Activated naive CD4-positive, alpha-beta T cell treated with anti-CD3 and anti-CD28 coated beads for 36 hours (primary cell): ENCODE measurements around the gene ZNRF3. TPM values are rescaled to one million over a fixed set of nuclear protein-coding genes. Genes with fewer than 3 reads are reported as not detected.
"Not testable (repeated sequence)": the region's sequence is repeated elsewhere in the genome, so short reads cannot be mapped to it uniquely, and the experiment has no call there.

Source experiments
- CTCF ChIA-PET: fragments of 350-600 bp; sonication (Branson Sonifier 250); formaldehyde crosslinking; loops from one replicate; lab custom pipeline; 2021; ENCODE audit warnings: antibody characterized with exemption; lab: Charles Lee
- DNase-seq: peaks from one replicate; pipeline ENCODE4 v3.0.0-alpha.2; 2020
- H3K27ac Mint-ChIP-seq: one replicate; pipeline ENCODE4 v1.8.0; 2021; ENCODE audit warnings: mild to moderate bottlenecking, mixed read lengths
- H3K27me3 Mint-ChIP-seq: one replicate; pipeline ENCODE4 v1.8.0; 2021; ENCODE audit warnings: low read depth, mixed read lengths
- H3K36me3 Mint-ChIP-seq: one replicate; pipeline ENCODE4 v1.8.0; 2021; ENCODE audit warnings: low read depth, mixed read lengths
- H3K4me1 Mint-ChIP-seq: one replicate; pipeline ENCODE4 v1.8.0; 2021; ENCODE audit warnings: low read depth, mixed read lengths
- H3K4me3 Mint-ChIP-seq: one replicate; pipeline ENCODE4 v1.8.0; 2021; ENCODE audit warnings: mild to moderate bottlenecking, moderate library complexity, mixed read lengths
- H3K9me3 Mint-ChIP-seq: one replicate; pipeline ENCODE4 v1.8.0; 2021; ENCODE audit warnings: mixed read lengths
- intact Hi-C: fragments of 100-400 bp; cut with micrococcal nuclease; formaldehyde crosslinking; loops from one replicate; pipeline ENCODE4 v1.15.1; 2023
- total RNA-seq, 2 experiments: library from RNA; stranded (reverse); gene quantifications; one replicate each; pipeline ENCODE4 v1.2.3, GENCODE V29; 2021

ZNRF3 gene
- total RNA-seq, 2 experiments from 2014 or later: 1.6 to 2.2 TPM

- Mint-ChIP-seq H3K9me3 (no peaks in the 10 kb centered on the region), H3K4me1 (peaks cover 6% of the 10 kb centered on the region), H3K36me3 (no peaks in the 10 kb centered on the region), H3K27ac (no peak overlapping the region), H3K27me3 (peaks cover 15% of the 10 kb centered on the region), H3K4me3 (no peak overlapping the region)
- DNase-seq: no peak
- CTCF ChIA-PET: no interaction called here
- intact Hi-C loops: no loop called here
Observed at GRCh38 chr22:28999919-29000556, 116.7 kb downstream of the ZNRF3 start.

- H3K4me3 Mint-ChIP-seq: no peak overlapping the region
- H3K4me1 Mint-ChIP-seq: peaks cover 7% of the 10 kb centered on the region
- peaks cover 21% of the 10 kb centered on the region for H3K27me3 Mint-ChIP-seq
- intact Hi-C loops: no loop called here
- no peak overlapping the region for H3K27ac Mint-ChIP-seq
- CTCF ChIA-PET: no interaction called here
- DNase-seq: no peak
- H3K9me3 Mint-ChIP-seq: no peaks in the 10 kb centered on the region
- no peaks in the 10 kb centered on the region for H3K36me3 Mint-ChIP-seq
Observed at GRCh38 chr22:29000641-29001040, 117.3 kb downstream of the ZNRF3 start.

GRCh38 chr22:29002603-29003002 is 119.2 kb downstream of the ZNRF3 start:
- Mint-ChIP-seq H3K4me1 (peaks cover 7% of the 10 kb centered on the region), H3K27me3 (peaks cover 29% of the 10 kb centered on the region), H3K4me3 (no peak overlapping the region), H3K9me3 (no peaks in the 10 kb centered on the region), H3K36me3 (no peaks in the 10 kb centered on the region), H3K27ac (no peak overlapping the region)
- CTCF ChIA-PET: interaction anchor here (1.2 kb wide), 1 partner anchor 10 kb away, joined by 4 read pairs; no protein-coding TSS in a partner anchor
- DNase-seq: no peak
- intact Hi-C loops: no loop called here

- Mint-ChIP-seq H3K9me3 (no peaks in the 10 kb centered on the region), H3K27me3 (peaks cover 28% of the 10 kb centered on the region)
- CTCF ChIA-PET: interaction anchor here (0.6 kb wide), 1 partner anchor 217 kb away, joined by 3 read pairs; no protein-coding TSS in a partner anchor
Observed at GRCh38 chr22:29003552-29003951, 120.2 kb downstream of the ZNRF3 start.

GRCh38 chr22:29003975-29004646 is 120.7 kb downstream of the ZNRF3 start:
- Mint-ChIP-seq H3K27ac (no peak overlapping the region), H3K9me3 (no peaks in the 10 kb centered on the region), H3K4me1 (peaks cover 7% of the 10 kb centered on the region), H3K27me3 (peaks cover 26% of the 10 kb centered on the region), H3K4me3 (no peak overlapping the region), H3K36me3 (no peaks in the 10 kb centered on the region)
- DNase-seq: no peak
- CTCF ChIA-PET: no interaction called here
- intact Hi-C loops: no loop called here

More at GRCh38 chr22:29003552-29003951, 120.2 kb downstream of the ZNRF3 start:
- Mint-ChIP-seq H3K27ac (no peak overlapping the region), H3K4me3 (no peak overlapping the region), H3K36me3 (no peaks in the 10 kb centered on the region), H3K4me1 (peaks cover 7% of the 10 kb centered on the region)
- DNase-seq: no peak
- intact Hi-C loops: no loop called here

GRCh38 chr22:29004647-29005371 is 121.4 kb downstream of the ZNRF3 start:
- intact Hi-C loops: no loop called here
- DNase-seq: peak; percentile 12
- Mint-ChIP-seq H3K4me1 (peaks cover 7% of the 10 kb centered on the region), H3K4me3 (no peak overlapping the region), H3K9me3 (no peaks in the 10 kb centered on the region), H3K27me3 (peaks cover 26% of the 10 kb centered on the region), H3K36me3 (no peaks in the 10 kb centered on the region), H3K27ac (no peak overlapping the region)
- CTCF ChIA-PET: no interaction called here

GRCh38 chr22:29005754-29006153 is 122.4 kb downstream of the ZNRF3 start:
- peaks cover 28% of the 10 kb centered on the region for H3K27me3 Mint-ChIP-seq
- H3K4me1 Mint-ChIP-seq, H3K9me3 Mint-ChIP-seq, H3K4me3 Mint-ChIP-seq, H3K27ac Mint-ChIP-seq, DNase-seq, intact Hi-C loops, H3K36me3 Mint-ChIP-seq: not testable (repeated sequence)
- CTCF ChIA-PET: interaction anchor here (0.7 kb wide), 1 partner anchor 148 kb away, joined by 3 read pairs; no protein-coding TSS in a partner anchor

GRCh38 chr22:29006346-29006745 is 123.0 kb downstream of the ZNRF3 start:
- intact Hi-C loops: no loop called here
- H3K4me1 Mint-ChIP-seq: peaks cover 7% of the 10 kb centered on the region
- H3K36me3 Mint-ChIP-seq: no peaks in the 10 kb centered on the region
- H3K27ac Mint-ChIP-seq: no peak overlapping the region
- no peak overlapping the region for H3K4me3 Mint-ChIP-seq
- no peaks in the 10 kb centered on the region for H3K9me3 Mint-ChIP-seq
- H3K27me3 Mint-ChIP-seq: peaks cover 28% of the 10 kb centered on the region
- no peak for DNase-seq
- CTCF ChIA-PET: no interaction called here

- no peak overlapping the region for H3K4me3 Mint-ChIP-seq
- peaks cover 7% of the 10 kb centered on the region for H3K4me1 Mint-ChIP-seq
- no peak overlapping the region for H3K27ac Mint-ChIP-seq
- no peak for DNase-seq
- H3K27me3 Mint-ChIP-seq: peaks cover 24% of the 10 kb centered on the region
- intact Hi-C loops: no loop called here
- H3K9me3 Mint-ChIP-seq: no peaks in the 10 kb centered on the region
- H3K36me3 Mint-ChIP-seq: no peaks in the 10 kb centered on the region
- CTCF ChIA-PET: no interaction called here
Observed at GRCh38 chr22:29009148-29009547, 125.8 kb downstream of the ZNRF3 start.

GRCh38 chr22:29011240-29012100 is 128.1 kb downstream of the ZNRF3 start:
- Mint-ChIP-seq H3K4me3 (no peak overlapping the region), H3K4me1 (peaks cover 6% of the 10 kb centered on the region), H3K27ac (no peak overlapping the region), H3K9me3 (no peaks in the 10 kb centered on the region), H3K36me3 (peaks cover 2% of the 10 kb centered on the region), H3K27me3 (peaks cover 7% of the 10 kb centered on the region)
- DNase-seq: no peak
- CTCF ChIA-PET: interaction anchor here (1.2 to 2.8 kb wide), 2 partner anchors 29 to 155 kb away, joined by 3 to 14 read pairs; no protein-coding TSS in a partner anchor
- intact Hi-C loops: no loop called here

- intact Hi-C loops: no loop called here
- Mint-ChIP-seq H3K27ac (no peak overlapping the region), H3K36me3 (peaks cover 2% of the 10 kb centered on the region), H3K27me3 (peaks cover 2% of the 10 kb centered on the region), H3K4me3 (no peak overlapping the region), H3K4me1 (peaks cover 6% of the 10 kb centered on the region), H3K9me3 (no peaks in the 10 kb centered on the region)
- DNase-seq: no peak
- CTCF ChIA-PET: interaction anchor here (1.2 to 2.8 kb wide), 2 partner anchors 29 to 156 kb away, joined by 3 to 14 read pairs; no protein-coding TSS in a partner anchor
Observed at GRCh38 chr22:29012101-29012433, 128.7 kb downstream of the ZNRF3 start.

GRCh38 chr22:29012952-29013351 is 129.6 kb downstream of the ZNRF3 start:
- Mint-ChIP-seq H3K36me3 (peaks cover 2% of the 10 kb centered on the region), H3K9me3 (peaks cover under 1% of the 10 kb centered on the region), H3K27ac (no peak overlapping the region), H3K27me3 (peaks cover 2% of the 10 kb centered on the region), H3K4me3 (no peak overlapping the region), H3K4me1 (peaks cover 6% of the 10 kb centered on the region)
- DNase-seq: no peak
- CTCF ChIA-PET: interaction anchor here (0.9 to 2.8 kb wide), 3 partner anchors 11 to 157 kb away, joined by 3 to 14 read pairs (median 4); no protein-coding TSS in a partner anchor
- intact Hi-C loops: no loop called here
